NB4 (cell line): ENCODE results near the gene DNAAF1.

ENCODE experiments used
- DNase-seq: peaks from one replicate; pipeline ENCODE4 v3.0.0; 2010; ENCODE audit warnings: low read depth
- H3K4me3 ChIP-seq: one replicate; pipeline ENCODE4 v1.5.1; 2011; ENCODE audit warnings: mild to moderate bottlenecking, low read depth, low read length, moderate library complexity
- CTCF ChIP-seq: IDR thresholded peaks from one replicate; pipeline ENCODE4 v1.5.1; 2012; ENCODE audit warnings: low read depth, low read length
- MAX ChIP-seq: IDR thresholded peaks from 2 replicates; pipeline ENCODE4 v1.6.1; 2011; ENCODE audit warnings: low read depth, low read length
- MYC ChIP-seq: IDR thresholded peaks from 2 replicates; pipeline ENCODE4 v1.6.1; 2011; ENCODE audit warnings: low read depth, low read length
- POLR2A ChIP-seq: IDR thresholded peaks from 2 replicates; pipeline ENCODE4 v1.6.1; 2011; ENCODE audit warnings: mild to moderate bottlenecking; ENCODE audit not compliant: insufficient read length; ENCODE audit errors: extremely low read depth

DNAAF1 gene

GRCh38 chr16:84120023-84120422, 25.1 kb upstream of the DNAAF1 start:
- TF ChIP-seq CTCF (no peak), MYC (no peak), MAX (no peak), POLR2A (no peak)
- no peak overlapping the region for H3K4me3 ChIP-seq
- DNase-seq, result peak; percentile 40

DNA sequence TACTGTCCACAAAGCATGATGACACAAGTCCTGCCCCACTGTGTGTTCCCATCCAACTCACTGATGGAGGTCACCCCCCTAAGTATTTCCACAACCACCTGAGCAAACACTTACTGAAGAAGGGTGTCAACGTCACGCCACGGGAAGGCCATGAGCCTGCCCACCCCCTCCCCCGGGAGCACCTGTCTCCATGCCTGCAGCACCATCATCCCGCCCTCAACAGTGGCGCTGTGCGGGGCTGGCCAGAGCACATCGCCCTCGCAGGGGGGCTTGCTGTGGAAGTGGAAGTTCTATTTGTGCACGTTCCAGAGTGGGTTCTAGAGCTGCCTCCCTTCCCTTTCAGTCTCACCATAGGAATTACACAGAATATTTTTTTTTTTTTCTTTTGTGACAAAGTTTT, 24.1 kb upstream of the DNAAF1 start:
- H3K4me3 ChIP-seq, result no peak overlapping the region
- TF ChIP-seq MAX (no peak), MYC (no peak), CTCF (no peak), POLR2A (no peak)
- DNase-seq, result no peak

GRCh38 chr16:84124257-84125073, 20.6 kb upstream of the DNAAF1 start:
- H3K4me3 ChIP-seq, result no peak overlapping the region
- DNase-seq, result no peak
- TF ChIP-seq MAX (no peak), MYC (no peak), POLR2A (no peak), CTCF (no peak)

DNA sequence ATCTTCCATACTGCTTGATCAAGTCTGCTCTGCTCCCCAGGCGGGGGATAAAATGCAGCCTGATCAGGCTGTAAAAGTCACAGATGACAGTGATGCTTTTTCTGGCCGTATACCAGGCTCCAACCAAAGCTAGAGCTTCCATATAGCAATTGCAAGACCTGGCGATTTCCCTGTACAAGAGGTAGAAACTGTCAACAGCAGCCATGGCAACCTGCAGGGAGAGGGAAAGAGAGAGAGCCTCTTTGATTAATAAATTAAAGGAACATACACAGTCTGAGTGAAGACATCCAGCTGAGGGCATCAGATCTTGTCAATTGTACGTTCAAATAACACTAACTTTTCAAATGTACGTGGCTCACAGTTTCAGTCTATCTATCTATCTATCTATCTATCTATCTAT, 14.0 kb upstream of the DNAAF1 start:
- no peak overlapping the region for H3K4me3 ChIP-seq
- DNase-seq, result no peak
- no peak for TF ChIP-seq CTCF

GRCh38 chr16:84132527-84133285, 12.4 kb upstream of the DNAAF1 start:
- TF ChIP-seq POLR2A (no peak), MAX (no peak), MYC (no peak), CTCF (no peak)
- no peak for DNase-seq
- H3K4me3 ChIP-seq, result no peak overlapping the region
